ENCODE measurements around the gene SESN3.

- no peak for TF ChIP-seq YY1 (IDR thresholded peaks at IDR 0.05; ENCODE audit: insufficient read depth, insufficient read length)
- no peak for TF ChIP-seq SUZ12 (IDR thresholded peaks at IDR 0.05; ENCODE audit: extremely low read depth, insufficient read depth, insufficient read length)
These were observed 102.4 kb downstream of the SESN3 start for GRCh38 chr11:95128602-95129001.
